HG02943 (cell line): Measurements from ENCODE around the gene CLEC1A.

Experiments used
- ATAC-seq: cut with Tn5 transposase; IDR thresholded peaks from one replicate; pipeline ENCODE4 v1.9.1; 2021; ENCODE audit warnings: mild to moderate bottlenecking, low read depth, moderate library complexity; ENCODE audit not compliant: unreplicated experiment

CLEC1A gene

DNA sequence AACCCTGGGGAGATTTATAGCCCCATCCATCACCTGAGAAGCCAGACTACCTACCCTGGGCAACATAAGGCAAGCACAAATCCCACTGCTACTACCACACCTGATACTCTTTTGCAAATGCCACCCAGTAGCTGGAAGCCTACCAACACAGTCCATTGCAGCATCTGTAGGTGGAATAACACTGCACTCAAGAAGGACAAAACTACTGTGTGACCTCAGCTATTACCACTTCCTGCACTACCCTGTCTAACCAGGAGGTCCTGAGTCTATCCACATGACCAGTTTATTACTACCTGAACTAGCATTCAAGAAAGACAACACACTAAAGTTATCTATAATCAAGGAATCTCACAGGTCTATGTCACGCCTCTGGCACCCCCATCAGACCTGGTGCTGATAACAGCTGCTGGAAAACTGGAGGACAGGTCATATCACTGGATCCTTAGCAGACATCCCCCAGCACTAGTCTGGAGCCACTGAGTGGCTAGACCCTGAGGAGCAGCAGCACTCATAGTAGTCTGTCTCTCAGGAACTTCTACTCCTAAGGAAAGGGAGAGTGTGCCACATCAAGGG, 2.9 kb upstream of the CLEC1A start:
- no peak for ATAC-seq

DNA sequence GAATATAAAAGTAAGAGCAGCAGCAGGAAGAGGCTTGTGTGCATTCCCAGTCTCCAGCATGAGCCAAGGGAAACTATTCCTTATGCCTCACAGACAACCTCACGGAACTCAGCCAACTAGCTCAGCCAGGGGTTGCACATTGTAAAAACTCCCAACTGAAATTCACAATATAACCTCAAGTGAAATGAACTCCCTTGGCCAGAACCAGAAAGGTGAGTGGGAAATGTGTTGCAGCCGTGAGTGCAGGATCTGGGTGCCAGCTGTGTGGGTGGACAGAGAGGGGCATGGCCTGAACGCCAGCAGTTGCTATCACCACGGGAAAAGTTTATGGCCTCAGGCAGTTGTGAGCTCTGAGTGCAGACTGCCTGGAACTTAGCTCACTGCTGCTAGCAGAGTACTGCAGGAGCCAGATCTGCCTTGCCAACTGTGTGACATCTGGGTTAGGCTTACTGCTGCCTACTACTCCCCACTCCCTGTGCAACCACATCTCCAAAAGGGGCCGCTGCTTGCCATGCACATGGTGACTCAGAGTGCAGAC, 2.3 kb upstream of the CLEC1A start:
- no peak for ATAC-seq

DNA sequence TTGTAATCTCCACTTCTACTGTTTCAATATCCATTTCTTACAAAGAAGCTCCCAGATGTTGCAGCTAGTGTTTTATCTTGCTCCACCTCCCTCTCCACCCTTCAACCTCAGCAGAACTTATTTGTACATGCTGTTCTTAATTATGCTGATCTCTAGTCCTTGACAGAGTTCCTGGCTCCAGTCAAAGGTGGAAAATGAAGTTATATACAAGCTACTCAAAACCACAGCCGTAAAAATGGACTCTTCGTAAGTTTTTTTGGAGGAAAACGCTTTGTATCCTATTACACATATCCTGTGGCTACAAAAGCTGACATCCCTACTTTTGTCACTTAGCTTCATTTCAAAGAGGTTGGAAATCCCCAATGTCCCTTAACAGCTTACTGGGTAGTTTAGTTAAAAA, 1.3 kb downstream of the CLEC1A start:
- no peak for ATAC-seq

DNA sequence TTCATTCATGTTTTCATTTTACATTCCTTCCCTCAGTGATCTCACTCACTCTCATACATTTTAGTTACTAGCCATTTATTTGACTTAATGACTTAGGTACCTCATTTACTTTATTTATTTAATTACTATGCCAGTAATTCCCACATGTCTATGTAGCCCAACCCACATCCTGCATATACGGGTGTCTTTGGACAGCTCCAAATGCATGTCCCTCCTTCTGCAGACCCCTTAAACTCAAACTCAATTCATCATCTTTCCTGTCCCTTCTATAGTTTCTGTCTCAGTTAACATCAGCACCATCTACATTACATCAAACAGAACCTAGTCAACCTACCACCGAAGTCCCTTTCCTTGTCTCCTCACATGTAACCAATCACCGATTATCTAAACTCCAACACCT, 2.8 kb downstream of the CLEC1A start:
- no peak for ATAC-seq

DNA sequence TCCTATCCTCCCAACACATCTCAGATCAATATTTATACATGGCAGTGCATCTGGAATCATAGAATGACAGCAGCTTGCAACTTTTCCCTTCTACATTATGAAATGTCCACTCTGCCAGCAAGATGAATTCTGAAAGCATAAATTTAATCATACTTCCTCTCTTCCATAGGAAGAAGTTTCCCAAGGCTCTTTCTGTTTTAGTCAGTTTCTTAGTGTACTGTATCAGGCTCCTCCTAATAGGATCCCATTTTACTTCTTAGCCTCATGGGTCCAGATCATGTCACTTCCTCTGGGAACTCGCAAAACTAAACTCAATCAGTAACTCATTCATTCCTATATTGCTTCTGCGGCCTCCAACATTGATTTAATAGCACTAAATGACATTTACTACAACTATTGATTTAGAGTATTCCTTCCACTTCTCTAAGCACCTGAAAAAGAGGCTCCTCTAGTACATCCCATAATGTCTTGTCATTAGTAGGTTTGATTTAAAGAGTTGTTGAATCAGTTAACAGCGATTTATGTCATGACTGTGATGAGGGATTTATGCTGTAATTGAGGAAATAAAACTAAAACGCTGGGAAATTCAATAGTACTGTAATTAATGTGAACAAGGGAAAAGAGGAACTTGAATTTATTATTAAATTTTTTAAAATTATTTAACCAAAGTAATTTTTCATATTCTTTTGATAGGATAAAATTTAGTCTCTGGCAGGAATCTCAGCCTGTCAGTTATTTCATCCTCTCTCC, 4.0 kb downstream of the CLEC1A start:
- ATAC-seq, result no peak

DNA sequence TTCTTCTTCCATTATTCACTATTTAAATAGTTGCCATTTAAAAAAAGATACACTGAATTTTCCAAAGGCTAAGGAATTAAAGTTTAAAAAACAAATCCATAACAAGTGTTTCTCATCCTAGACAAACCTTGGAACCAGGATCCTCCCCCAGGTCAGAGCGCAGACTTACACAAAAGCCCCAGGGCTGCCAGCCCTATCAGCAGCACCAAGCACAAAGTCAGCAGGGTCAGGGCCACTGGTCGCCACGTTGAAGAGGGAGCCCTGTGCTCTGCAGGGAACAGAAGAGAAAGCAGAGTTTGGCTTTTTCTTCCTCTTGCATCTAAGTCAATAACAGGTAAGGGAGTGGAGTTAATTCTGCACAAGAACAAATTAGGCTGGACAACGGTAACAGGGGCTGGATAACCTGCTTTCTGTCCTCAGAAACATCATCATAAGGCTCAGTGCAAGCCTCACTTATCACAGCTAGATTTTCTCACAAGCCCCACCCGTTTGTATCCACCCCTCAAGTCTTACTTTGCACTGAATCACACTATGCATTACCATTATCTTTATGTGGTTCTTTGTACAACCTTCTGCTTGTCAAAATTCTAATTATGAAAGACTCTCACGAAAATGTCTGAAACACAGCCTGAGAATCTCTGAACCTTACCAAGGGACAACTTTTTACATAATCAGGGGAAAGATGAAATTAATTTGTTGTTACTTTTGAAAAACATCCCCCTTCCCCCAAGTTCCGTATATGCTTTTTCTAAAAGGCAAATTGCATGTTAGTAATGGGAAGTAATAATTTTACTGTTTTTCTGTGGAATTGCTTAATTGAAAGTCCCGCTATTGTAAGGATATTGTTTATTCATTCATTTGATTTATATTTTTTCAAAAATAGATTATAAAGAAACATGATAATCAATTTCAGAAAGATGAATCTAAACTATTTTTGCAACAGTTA, 9.6 kb downstream of the CLEC1A start:
- ATAC-seq, result no peak

DNA sequence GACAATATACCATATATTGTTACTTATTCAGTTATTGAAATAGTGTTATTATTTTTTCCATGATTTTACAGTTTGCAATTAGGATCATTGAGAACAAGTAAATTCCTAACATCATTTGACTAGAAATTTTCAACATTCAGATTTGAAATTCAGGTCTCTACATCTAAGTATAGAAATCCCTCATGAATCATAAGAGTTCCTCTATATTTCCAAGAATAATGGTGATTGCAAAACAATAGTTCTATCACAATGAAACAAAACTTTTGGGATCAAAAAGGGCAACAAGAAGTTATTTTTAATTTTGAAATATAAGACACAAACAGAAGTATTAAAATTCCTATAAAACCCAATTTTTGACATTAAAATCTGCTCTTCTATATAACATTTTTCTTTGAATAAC, 10.8 kb downstream of the CLEC1A start:
- no peak for ATAC-seq

DNA sequence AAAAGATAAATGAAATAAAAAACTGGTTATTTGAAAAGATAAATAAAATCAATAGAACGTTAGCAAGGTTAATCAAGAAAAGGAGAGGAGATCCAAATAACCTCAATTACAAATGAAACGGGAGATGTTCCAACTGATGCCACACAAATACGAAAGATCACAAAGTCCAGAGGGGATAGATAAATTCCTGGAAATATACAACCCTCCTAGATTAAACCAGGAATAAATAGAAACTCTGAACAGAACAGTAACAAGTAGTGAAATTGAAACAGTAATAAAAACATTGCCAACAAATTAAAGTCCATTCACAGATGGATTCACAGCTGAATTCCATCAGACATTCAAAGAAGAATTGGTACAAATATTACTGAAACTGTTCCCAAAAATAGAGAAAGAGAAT, 12.4 kb downstream of the CLEC1A start:
- ATAC-seq, result no peak

DNA sequence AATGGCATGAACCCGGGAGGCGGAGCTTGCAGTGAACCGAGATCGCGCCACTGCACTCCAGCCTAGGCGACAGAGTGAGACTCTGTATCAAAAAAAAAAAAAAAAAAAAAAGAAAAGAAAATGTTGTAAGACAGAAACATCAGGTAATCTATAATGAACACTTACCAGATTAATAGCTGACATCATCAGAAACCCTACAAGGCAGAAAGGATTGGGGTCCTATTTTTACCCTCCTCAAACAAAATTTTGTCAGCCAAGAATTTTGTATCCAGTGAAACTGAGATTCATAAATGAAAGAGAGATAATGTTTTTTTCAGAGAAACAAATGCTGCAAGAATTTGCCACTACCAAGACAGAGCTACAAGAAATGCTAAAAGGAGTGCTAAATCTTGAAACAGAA, 14.1 kb downstream of the CLEC1A start:
- no peak for ATAC-seq

DNA sequence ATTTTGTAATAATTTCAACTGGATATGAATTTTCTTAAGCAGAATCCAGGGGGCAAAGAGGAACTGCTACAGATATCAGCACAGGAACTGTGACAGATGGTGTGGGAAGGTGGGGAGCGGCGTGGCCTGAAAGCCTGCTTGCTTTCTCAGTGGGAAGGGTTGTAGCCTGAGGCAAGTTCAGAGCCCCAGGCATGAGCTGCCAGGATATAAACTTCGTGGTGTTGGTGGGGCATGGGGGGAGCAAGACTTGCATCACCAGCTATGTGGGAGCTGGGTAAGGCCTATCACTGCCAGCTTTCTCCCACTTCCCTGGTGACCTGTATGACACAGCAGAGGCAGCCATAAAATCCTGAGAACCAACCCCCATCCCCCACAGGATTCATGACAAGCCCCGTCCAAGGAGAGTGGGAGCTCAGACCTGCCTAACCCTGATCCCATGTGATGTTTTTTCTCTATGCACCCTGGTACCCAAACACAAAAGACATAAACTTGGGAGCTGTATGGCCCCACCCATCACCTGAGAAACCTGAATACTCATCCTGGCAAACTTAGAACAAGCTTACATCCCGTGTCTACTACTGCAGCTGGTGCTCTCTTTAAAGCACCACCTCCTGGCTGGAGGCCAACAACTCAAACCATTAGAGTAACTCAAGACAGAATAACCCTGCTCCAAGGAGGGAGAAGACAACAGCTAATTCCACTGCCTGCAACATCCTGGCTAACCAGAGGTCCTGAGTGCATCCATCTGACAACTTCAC, 16.5 kb downstream of the CLEC1A start:
- no peak for ATAC-seq

DNA sequence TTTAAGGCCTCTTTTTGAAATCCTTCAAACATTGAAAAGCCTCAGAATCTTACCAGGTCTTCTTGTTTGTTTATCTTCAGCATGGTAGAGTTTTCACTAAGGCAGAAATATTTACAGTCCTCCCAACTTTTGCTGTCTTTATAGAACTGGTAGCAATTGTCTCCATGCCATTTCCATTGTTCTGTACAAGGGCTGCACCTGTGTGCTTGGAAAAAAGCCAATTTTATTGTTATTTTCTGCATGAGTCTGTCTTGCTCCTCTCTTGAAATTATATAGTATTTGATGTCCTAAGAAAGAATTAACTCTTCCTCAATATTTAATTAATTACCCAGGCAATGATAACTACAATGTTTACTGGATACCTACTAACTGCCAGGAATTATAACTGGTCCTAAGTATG, 23.3 kb downstream of the CLEC1A start:
- ATAC-seq, result no peak

DNA sequence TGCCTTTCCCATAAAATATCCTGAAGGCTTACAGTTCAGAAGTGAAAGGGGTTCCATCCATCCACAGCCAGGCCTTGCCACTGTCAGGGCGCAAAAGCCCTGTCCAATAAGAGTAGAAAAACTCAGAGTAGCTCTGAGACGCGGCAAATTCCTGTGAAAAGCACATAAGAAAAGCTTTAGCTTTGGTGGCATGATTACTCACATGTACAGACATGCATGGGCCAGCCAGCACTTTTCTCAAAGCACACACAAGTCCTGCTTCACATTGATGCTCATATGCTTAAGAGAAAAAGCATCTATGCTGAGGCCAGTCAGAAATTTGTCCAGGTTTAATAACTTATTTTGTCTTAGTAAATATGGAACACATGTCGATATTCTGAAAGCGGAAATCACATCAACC, 25.5 kb downstream of the CLEC1A start:
- ATAC-seq, result no peak

DNA sequence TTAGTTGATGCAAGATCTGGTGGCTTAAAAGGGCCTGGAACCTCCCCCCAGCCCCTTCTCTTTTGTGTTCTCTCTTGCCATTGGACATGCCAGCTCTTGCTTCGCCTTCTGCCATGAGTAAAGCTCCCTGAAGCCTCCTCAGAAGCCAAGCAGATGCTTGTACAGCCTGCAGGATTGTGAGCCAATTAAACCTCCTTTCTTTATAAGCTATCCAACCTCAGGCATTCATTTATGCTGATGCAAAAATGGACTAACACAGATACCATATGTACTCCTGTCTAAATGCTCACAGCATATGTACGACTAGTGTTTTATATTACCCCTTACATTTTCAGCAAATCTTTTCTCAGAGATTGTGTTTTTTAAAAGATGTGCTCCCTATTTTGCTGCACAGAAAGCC, 26.7 kb downstream of the CLEC1A start:
- ATAC-seq, result no peak

DNA sequence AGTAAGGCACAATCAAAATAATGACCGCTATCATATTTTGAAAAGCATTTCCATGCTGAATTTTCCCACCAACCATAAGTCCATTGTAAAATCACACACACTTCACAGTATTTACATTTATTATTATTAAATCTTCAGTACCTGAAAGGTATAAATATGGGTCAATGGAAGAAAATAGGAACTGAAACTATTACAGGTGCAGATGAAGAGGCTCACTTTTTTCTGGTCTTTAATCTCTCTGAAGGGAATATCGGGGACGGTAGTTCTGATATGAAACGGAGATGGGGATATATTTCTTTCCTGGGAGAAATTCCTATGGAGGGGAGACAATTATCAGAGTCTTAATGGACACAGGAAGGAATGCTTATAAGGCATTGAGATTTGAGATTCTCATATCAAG, 28.4 kb downstream of the CLEC1A start:
- no peak for ATAC-seq

DNA sequence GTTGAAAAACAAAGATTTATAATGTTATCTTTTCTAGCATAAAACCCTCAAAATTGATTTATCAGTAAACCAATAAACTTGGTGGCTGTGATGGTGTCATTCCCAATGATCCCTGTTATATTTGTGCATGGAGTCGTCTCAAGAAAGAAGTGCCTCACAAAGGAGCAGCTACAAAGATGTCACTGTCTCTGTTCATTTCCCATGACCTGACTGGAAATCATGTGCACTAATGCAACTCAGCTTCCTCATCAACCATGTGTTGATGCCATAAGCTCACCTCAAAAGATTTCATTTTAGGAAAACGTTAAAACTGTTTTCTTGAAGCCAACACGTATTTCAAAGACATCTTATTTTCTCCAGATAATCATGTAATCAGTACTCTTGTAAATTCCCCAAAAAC, 28.8 kb downstream of the CLEC1A start:
- no peak for ATAC-seq

DNA sequence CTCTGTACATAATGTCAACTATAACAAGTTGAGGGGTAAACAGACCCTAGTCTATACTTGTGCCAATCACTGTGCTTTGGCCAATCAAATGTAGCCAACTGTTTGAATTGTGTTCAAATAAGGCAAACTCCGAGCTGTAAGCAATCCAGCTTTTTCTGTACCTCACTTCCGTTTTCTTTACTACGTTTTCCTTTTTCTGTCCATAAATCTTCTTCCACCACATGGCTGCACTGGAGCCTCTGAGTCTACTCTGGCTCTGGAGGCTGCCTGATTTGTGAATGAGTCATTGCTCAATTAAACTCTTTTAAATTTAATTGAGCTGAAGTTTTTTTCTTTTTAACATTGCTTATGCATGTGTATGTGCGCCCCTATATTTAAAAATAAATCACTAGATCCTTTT, 29.7 kb downstream of the CLEC1A start:
- ATAC-seq, result no peak

DNA sequence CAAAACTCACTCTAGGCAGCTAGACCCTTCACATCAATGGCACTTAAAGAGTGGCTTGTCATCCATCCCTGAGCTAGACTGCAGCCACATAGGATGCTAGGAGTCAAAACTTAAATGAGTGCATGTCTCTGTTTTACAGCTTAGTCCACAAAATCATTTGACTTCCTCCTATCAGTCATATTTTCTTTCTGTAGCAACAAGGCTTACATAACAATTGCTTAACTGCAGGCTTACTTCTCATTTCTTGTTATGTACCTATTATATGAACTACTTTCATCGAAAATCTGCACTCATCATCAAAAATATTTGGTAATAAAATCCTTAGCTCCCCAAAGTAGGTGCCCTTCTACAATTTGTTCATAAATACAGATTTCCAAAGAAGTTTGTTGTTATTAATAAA, 30.1 kb downstream of the CLEC1A start:
- no peak for ATAC-seq

DNA sequence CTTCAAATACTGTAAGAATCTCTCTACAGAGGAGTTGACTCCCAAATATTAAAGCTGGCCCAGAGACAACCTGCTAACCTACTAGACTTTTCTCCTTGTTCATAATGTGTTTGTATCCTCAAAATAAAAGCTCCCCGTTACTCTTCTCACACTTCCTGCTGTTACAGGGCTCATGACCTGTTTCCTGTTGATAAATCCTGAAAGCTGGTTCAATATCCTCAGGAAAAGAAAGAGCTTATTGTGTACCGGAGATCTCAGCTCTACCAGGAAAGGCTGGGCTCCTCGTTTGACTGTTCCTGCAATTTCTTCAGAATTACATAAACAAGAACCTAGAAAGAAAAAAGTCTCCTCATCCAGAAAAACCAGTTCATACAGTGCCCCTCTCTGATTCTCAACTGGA, 30.8 kb downstream of the CLEC1A start:
- no peak for ATAC-seq

DNA sequence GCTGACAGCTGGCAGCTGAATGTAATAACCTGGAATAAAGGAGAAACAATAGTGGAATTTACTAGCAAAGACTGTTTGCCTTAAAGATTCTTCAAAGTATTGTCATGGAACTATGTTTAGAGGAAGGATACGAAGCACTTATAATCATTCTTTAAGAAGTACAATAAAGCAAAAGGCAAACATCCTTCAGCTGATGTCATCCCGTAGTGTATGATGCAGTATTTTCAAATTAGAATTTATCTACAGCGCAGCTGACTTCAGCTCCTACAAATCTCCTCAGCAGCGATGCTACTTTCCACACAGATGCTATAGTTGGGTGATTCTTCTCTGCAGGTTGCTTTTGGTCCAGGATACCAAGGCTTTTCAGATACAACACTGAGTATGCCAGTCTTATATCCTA, 31.5 kb downstream of the CLEC1A start:
- ATAC-seq, result no peak

DNA sequence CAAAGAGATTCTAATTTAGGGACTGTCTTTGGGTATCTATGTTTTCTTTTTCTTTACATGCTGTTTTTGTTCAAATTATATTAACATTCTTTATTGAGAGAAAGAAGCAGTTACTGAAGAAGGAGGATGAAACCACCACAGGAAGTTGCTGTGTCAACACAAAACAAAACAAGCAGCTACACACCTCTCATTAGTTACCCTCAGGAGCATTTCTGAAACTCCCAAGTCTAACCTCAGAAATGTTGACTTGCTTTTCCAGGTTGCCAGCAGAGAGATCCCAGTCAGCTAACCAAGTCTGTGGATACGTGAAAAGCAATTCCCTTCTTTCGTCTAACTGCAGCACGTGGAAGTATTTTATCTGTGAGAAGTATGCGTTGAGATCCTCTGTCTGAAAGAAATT, 33.5 kb downstream of the CLEC1A start:
- ATAC-seq, result no peak

DNA sequence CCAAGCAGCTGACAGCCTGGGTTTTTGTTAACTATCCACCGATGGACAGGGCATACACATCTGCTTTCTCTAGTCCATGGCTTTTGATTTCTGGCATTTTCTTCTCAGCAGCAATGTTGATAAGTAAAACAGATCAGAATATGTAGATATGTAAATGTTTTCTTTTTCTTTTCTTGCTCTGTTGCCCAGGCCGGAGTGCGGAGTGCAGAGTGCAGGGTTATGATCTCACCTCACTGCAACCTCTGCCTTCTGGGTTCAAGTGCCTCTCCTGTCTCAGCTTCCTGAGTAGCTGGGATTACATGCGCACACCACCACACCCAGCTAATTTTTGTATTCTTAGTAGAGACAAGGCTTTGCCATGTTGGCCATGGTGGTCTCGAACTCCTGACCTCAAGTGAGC, 40.4 kb downstream of the CLEC1A start:
- no peak for ATAC-seq
